ENCODE measurements around the gene TYR. TPM values are rescaled to one million over a fixed set of nuclear protein-coding genes. Genes with fewer than 3 reads are reported as not detected.
"Not testable (repeated sequence)": the region's sequence is repeated elsewhere in the genome, so short reads cannot be mapped to it uniquely, and the experiment has no call there.

The TYR gene
- total RNA-seq, 4 donors from 2014 or later, result not detected

GRCh38 chr11:89275966-89276365 lies 98.3 kb downstream of the TYR start:
- no peaks in the 10 kb centered on the region for H3K36me3 ChIP-seq
- no peaks in the 10 kb centered on the region for H3K4me1 ChIP-seq
- H3K27me3 ChIP-seq, result no peaks in the 10 kb centered on the region
- TF ChIP-seq, protein P1, sequence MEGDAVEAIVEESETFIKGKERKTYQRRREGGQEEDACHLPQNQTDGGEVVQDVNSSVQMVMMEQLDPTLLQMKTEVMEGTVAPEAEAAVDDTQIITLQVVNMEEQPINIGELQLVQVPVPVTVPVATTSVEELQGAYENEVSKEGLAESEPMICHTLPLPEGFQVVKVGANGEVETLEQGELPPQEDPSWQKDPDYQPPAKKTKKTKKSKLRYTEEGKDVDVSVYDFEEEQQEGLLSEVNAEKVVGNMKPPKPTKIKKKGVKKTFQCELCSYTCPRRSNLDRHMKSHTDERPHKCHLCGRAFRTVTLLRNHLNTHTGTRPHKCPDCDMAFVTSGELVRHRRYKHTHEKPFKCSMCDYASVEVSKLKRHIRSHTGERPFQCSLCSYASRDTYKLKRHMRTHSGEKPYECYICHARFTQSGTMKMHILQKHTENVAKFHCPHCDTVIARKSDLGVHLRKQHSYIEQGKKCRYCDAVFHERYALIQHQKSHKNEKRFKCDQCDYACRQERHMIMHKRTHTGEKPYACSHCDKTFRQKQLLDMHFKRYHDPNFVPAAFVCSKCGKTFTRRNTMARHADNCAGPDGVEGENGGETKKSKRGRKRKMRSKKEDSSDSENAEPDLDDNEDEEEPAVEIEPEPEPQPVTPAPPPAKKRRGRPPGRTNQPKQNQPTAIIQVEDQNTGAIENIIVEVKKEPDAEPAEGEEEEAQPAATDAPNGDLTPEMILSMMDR (IDR thresholded peaks at IDR 0.05), result no peak
- no peak for TF ChIP-seq POLR2A (IDR thresholded peaks at IDR 0.05)
- no peak for DNase-seq
- H3K27ac ChIP-seq, result no peak overlapping the region
- no peaks in the 10 kb centered on the region for H3K9me3 ChIP-seq
- no peak overlapping the region for H3K4me3 ChIP-seq

- DNase-seq, result no peak
- TF ChIP-seq POLR2A (IDR thresholded peaks at IDR 0.05), result no peak
- TF ChIP-seq, protein P1 (IDR thresholded peaks at IDR 0.05), result no peak
- no peaks in the 10 kb centered on the region for H3K27me3 ChIP-seq
- H3K27ac ChIP-seq, result no peak overlapping the region
- no peak overlapping the region for H3K4me3 ChIP-seq
- H3K4me1 ChIP-seq, result no peaks in the 10 kb centered on the region
- H3K36me3 ChIP-seq, result no peaks in the 10 kb centered on the region
- H3K9me3 ChIP-seq, result no peaks in the 10 kb centered on the region
Observed at GRCh38 chr11:89279176-89279575, 101.5 kb downstream of the TYR start.

DNA sequence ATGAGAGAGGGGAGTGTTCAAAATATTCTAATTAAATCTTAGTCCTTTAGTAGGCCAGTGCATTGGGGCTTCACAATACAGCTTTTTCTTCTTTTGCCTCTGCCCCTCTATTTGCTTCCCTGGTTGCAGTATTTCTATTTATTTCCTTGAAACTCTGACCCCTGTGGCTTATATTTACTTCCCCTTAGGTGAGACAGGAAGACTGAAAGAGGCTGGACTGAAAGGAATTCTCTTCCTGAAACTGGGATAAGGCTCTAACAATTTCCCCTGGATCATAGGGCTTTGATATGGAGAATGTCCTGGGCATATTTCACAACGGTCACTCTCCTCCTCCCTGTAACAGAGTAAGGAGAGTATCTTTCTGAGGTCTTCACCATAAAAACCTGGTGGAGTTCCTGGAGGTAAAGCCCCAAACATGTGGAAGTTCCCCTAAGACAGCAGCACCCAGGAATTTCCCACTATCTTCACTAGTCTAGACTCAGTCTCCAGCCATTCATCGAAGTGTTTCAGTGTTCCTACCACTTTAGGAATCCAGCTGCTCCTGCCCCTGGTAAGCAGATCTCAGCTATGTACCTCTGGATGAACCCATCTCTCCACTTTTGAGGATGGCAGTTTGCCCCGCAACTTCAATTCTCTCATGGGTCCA lies 103.5 kb downstream of the TYR start:
- not testable (repeated sequence) for H3K4me1 ChIP-seq, H3K4me3 ChIP-seq, H3K9me3 ChIP-seq, H3K27me3 ChIP-seq, H3K27ac ChIP-seq, H3K36me3 ChIP-seq, DNase-seq

DNA sequence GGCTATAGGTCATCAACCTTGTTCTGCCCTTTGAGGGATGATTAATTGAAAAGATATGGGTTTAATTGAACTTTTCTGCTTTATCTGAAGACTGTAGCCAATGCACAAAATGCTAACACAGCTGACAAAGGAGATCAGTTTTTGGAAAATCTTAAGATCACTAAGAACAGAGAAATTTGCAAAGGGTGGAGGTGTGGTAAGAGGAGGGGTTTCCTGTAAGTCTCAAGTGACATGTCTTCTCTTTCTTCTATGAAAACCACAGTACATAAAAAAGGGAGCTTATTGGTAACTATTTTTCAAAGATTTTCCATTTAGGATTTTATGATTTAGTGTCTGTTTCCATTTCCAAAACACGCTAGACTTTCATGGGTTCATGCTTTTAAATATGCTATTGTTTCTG lies 108.9 kb downstream of the TYR start:
- H3K4me1 ChIP-seq, H3K27me3 ChIP-seq, H3K36me3 ChIP-seq, H3K27ac ChIP-seq, DNase-seq, H3K9me3 ChIP-seq, H3K4me3 ChIP-seq: not testable (repeated sequence)

DNA sequence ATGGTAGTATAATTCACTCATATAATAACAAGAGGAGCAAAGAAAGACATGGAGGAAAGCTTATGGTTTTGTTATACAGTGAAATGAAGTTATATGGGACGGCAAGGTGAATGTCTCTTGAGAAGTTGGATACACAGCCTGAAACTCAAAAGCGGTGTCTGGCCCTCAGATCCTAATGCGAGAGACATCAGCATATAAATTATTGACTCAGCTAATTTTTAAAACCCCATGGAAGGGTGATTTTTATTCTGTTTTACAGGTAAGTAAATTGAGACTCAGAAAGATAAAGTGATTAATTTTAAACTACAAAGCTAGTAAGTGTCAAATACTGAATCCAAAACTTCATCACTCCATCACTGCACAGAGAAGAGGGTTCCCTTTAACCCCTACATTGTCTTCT lies 110.3 kb downstream of the TYR start:
- H3K9me3 ChIP-seq, DNase-seq, H3K27ac ChIP-seq, H3K4me3 ChIP-seq, H3K4me1 ChIP-seq, H3K36me3 ChIP-seq, H3K27me3 ChIP-seq: not testable (repeated sequence)

- Histone ChIP-seq H3K27ac (no peak overlapping the region), H3K4me3 (no peak overlapping the region), H3K4me1 (no peaks in the 10 kb centered on the region), H3K27me3 (no peaks in the 10 kb centered on the region), H3K9me3 (no peaks in the 10 kb centered on the region), H3K36me3 (no peaks in the 10 kb centered on the region)
- TF ChIP-seq, protein P1 (IDR thresholded peaks at IDR 0.05), result no peak
- no peak for TF ChIP-seq POLR2A (IDR thresholded peaks at IDR 0.05)
- peak in 2 of 3 donors; percentile 38 to 41 for DNase-seq
Observed at GRCh38 chr11:89293965-89294679, 116.4 kb downstream of the TYR start.

DNA sequence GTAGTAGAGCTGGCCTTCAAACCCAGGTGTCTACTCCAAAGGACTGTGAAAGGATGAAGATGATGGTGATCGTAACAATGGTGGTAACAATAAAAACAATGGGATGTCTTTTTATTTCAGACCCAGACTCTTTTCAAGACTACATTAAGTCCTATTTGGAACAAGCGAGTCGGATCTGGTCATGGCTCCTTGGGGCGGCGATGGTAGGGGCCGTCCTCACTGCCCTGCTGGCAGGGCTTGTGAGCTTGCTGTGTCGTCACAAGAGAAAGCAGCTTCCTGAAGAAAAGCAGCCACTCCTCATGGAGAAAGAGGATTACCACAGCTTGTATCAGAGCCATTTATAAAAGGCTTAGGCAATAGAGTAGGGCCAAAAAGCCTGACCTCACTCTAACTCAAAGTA lies 117.3 kb downstream of the TYR start:
- H3K27me3 ChIP-seq, DNase-seq, H3K4me3 ChIP-seq, H3K4me1 ChIP-seq, H3K9me3 ChIP-seq, H3K36me3 ChIP-seq, H3K27ac ChIP-seq: not testable (repeated sequence)

GRCh38 chr11:89303029-89303428 lies 125.4 kb downstream of the TYR start:
- H3K36me3 ChIP-seq, H3K4me3 ChIP-seq, H3K9me3 ChIP-seq, H3K27me3 ChIP-seq, DNase-seq, H3K27ac ChIP-seq, H3K4me1 ChIP-seq: not testable (repeated sequence)

DNA sequence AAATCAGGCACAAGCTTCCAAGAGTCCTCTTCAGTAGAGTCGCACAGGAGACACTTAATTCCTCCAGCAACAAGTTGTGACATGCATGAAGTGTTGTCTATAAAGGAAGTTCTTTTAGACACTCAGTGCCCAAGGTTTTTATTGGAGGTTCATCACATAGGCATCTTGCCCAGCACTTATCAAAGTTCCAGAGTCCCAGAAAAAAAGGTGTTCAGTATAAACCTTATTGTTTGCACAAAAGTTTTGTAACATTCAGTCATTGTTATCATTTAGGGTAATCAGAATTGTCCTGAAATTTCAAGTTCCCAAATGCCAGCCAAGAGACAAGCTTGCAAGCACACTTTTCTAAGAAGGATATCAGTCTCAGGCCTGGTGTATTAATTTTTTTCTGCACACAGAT lies 130.6 kb downstream of the TYR start:
- H3K4me1 ChIP-seq, H3K36me3 ChIP-seq, H3K4me3 ChIP-seq, DNase-seq, H3K27ac ChIP-seq, H3K9me3 ChIP-seq, H3K27me3 ChIP-seq: not testable (repeated sequence)

GRCh38 chr11:89309321-89309985 lies 131.8 kb downstream of the TYR start:
- not testable (repeated sequence) for H3K27me3 ChIP-seq, H3K4me3 ChIP-seq, H3K27ac ChIP-seq, H3K36me3 ChIP-seq, H3K4me1 ChIP-seq, DNase-seq, H3K9me3 ChIP-seq

- not testable (repeated sequence) for H3K4me1 ChIP-seq, DNase-seq
Observed at GRCh38 chr11:89310607-89311006, 132.9 kb downstream of the TYR start.

More at GRCh38 chr11:89310607-89311006, 132.9 kb downstream of the TYR start:
- H3K4me3 ChIP-seq, H3K27ac ChIP-seq, H3K36me3 ChIP-seq, H3K9me3 ChIP-seq, H3K27me3 ChIP-seq: not testable (repeated sequence)
